Subcutaneous adipose tissue (tissue), 4 donors: Measurements from ENCODE around the gene DCC. TPM values are rescaled to one million over a fixed set of nuclear protein-coding genes. Genes with fewer than 3 reads are reported as not detected.

Experiments used
- CTCF ChIP-seq: fragments of 450-650 bp; IDR thresholded peaks from one replicate; pipeline ENCODE4 v1.5.1; 2016; ENCODE audit warnings: low read depth, mild to moderate bottlenecking, control low read depth, antibody characterized with exemption, moderate library complexity
- total RNA-seq, 4 donors: library from RNA; depleted of rRNA; stranded (reverse); fragments of >200 nt; gene quantifications; one replicate each; pipeline ENCODE4 v1.1.0, GENCODE V29; 2016

DCC gene
- total RNA-seq, 4 donors from 2014 or later, result not detected

- TF ChIP-seq CTCF, result no peak
Observed at GRCh38 chr18:53402670-53403069, 1062.7 kb downstream of the DCC start.

- TF ChIP-seq CTCF, result no peak
Observed at GRCh38 chr18:53408271-53408670, 1068.3 kb downstream of the DCC start.

GRCh38 chr18:53411511-53411910, 1071.5 kb downstream of the DCC start:
- no peak for TF ChIP-seq CTCF

GRCh38 chr18:53417003-53417402, 1077.0 kb downstream of the DCC start:
- no peak for TF ChIP-seq CTCF

GRCh38 chr18:53421869-53422268, 1081.9 kb downstream of the DCC start:
- TF ChIP-seq CTCF, result no peak

GRCh38 chr18:53422896-53423295, 1082.9 kb downstream of the DCC start:
- no peak for TF ChIP-seq CTCF

GRCh38 chr18:53426666-53427184, 1086.7 kb downstream of the DCC start:
- no peak for TF ChIP-seq CTCF
